ENCODE measurements around the gene NELFCD.
"Not testable (repeated sequence)": the region's sequence is repeated elsewhere in the genome, so short reads cannot be mapped to it uniquely, and the experiment has no call there.

NELFCD gene

DNA sequence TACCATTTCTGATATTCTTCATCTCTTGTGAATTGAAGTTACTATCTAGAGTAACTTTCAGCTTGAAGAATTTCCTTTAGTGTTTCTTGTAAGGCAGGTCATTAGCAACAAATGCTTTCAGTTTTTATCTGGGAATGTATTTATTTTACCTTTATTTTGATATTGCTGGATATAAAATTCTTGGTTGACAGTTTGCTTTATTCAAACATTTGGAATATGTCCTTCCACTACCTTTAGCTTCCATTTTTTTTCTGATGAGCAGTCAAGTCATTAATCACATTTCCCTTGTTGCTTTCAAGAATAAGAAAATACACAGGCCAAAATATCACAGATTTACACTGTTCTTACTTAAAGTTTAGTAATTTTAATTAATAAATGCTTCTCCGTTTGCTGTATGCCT, 5.7 kb upstream of the NELFCD start:
- DNase-seq, result no peak

DNA sequence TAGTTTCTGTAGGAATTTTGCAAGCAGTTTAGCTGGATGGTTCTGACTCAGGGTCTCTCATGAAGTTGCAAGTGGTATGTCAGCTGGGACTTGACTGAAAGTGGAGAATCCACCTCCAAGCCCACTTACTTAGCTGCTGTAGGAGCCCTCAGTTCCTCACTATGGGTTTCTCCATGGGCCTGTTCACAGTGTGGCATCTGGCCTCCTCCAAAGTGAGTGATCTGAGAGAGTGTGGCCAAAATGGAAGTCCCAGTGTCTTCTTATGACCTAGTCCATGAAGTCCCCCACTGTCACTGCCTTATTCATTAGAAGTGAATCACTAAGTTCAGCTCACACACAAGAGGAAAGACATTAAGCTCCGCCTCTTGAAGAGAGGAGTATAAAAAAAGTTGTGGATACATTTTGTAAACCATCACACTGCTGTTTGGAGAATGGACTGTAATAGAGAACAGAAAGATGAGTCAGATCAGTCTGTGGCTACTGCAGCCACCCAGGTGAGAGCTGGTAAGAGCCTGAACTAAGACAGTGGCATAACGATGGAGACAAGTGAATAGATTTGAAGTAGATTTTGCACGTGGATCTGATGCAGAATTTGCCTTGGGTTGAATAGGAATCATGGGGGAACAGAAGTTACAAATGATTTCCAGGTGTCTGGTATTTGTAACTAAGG, 4.9 kb upstream of the NELFCD start:
- no peak for DNase-seq

DNA sequence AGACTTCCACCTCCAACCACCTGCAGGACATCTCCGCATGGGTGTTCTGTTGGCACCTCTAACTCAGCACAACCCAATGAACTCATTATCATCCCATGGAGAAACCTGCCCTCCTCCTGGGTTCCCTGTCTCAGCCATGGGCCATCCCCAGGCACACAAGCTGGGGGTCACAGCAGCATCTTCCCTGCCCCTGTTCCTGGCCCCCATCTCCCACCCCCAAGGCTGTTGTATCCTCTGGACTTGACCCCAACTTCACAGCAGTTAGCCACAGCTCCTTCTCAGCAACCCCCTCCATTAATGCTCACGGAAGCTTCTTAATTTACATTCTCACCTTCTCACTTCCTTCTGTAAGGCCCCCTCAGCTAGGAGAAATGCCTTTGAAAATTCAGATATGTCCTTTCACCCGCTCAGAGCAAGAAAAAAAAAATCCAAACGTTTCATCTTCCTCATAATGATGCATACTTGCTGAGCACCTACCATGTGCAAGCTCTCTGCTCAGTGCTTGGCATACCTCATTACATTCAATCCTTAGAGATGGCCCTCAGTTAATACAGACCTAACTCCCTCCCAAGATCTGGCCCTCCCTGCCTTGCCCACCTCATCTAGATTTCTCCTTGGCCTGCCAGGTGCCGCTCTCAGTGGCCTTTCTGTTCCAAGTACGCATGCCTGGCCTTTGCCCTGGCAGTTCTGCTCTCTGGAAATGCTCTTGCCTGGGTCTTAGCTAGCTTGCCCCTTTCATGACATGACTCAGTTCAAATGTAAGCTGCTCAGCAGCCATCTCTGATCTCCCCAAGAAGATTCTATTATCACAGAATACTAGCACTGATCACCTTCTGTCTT, 2.5 kb upstream of the NELFCD start:
- DNase-seq, result no peak

DNA sequence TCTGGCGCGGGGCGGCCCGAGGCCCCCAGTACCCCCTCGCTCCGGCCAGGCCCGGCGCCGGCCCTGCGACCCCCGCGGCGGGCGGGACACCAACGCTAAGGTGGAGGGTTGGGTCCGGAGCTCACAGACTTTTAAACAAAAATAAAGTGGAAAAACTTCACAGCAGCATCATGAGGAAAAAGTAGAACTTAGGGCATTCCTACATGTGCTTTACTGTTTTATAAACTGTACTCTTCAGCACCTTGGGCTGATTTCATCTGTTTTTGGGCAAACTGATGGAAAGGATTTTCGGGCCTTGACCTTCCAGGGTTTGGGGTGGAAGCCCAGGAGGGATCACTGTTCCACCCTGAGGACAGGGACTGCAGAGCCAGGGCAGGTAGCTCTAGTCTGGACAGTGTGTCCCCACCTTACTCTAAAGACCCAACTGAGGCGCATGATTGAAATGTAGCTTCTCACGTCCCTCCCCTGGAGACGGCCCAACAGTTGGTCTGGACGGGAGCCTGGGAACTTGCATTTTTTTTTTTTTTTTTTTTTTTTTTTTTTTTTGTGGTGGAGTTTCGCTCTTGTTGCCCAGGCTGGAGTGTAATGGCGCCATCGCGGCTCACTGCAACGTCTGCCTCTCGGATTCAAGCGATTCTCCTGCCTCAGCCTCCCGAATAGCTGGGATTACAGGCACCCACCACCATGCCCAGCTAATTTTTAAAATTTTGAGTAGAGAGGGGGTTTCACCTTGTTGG, 740 bp downstream of the NELFCD start:
- DNase-seq, result peak; percentile 19

DNA sequence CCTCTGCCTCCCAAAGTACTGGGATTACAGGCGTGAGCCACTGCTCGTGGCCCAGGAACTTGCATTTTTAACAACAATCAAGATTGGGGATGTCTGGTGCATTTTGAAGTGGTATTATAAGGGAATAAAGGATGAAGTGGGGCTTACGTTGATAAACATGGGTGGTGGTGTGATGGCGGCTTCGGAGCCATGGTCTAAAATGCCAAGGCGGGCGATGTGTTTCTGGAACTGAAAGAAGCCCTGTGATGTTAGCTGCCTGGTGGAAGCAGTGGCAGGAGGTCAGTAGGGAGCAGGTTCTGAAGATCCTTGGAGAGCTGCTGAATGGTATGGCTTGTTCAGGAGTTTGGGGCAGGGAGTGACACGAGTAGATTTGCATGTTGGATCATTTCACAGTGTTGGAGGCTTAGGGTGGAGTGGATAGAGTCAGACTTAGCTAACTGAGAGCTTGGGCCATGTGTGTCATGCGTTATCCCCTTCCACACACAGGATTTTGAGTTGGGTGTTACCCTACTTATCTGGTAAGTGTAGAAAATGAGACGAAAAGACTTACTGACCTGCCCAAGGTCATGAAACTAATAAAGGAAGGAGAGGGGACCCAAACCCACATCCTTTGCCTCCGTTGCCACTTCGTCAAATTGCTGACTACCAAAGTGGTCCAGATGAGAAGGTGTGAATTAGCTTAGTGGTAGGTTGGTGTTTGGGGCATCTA, 1.5 kb downstream of the NELFCD start:
- DNase-seq, result peak; percentile 58

DNA sequence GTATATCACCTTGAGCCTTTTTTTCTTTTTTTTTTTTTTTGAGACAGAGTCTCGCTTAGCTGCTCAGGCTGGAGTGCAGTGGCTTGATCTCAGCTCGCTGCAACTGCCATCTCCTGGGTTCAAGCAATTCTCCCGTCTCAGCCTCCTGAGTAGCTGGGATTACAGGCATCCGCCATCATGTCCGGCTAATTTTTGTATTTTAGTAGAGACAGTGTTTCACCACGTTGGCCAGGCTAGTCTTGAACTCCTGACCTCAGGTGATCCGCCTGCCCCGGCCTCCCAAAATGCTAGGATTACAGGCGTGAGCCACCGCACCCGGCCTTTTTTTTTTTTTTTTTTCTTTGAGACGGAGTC, 2.0 kb downstream of the NELFCD start:
- not testable (repeated sequence) for DNase-seq

DNA sequence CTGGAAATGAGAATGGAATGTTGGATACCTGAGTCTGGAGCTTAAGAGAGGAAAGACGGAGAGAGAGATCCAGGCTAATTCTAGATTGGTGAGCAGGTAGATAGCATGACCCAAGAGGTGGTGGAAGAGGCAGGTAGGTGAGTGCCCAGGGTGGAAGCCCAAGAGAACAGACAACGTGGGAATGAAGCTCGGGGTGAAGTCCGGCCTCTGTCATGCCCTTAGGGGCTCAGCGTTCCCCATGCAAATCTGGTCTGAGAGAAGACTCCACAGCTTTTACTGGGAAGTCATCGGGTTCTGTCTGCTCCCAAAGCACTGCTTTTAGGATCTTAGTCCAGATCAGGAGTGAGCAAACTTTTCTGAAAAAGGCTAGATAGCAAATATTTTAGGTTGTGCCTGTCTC, 3.6 kb downstream of the NELFCD start:
- DNase-seq, result no peak

DNA sequence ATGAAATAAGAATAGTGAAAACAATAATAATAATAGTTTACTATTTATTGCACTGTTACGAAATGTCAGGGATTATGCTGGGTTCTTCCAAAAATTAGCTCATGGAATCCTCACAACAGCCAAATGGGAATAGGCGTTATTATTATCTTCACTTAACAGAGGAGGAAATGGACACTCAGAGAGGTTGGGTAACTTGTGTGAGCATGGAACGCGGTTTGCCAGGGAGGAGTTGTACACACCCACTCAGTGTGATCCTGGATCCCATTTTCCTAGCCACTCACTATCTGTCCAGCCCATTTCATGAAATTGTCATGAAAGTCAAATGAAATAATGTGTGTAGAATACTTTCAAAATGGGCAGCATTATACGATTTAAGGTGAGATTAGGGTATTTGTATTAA, 4.6 kb downstream of the NELFCD start:
- no peak for DNase-seq

DNA sequence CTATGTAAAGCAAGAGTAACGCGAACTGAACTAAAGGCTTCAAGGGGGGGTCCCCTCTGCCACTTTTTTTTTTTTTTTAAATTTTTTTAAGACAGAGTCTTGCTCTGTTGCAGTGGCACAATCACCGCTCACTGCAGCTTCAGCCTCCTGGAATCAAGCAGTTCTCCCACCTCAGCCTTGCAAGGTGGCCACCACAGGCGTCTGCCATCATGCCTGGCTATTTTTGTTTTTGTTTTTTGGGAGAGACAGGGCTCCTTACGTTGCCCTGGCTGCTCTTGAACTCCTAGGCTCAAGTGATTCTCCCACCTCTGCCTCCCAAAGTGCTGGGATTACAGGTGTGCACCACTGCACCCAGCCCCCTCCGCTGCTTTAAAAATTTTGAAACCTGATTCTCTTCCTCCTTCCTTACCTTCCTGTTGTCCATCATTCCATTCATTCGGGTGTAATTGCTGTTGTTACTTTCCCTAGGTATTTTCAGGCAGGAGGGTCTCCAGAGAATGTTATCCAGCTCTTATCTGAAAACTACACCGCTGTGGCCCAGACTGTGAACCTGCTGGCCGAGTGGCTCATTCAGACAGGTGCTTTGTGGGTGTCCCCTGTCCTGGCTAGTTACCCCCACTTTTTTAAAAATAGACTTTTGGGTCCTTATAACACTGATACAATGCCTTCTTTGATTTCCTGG, 5.4 kb downstream of the NELFCD start:
- no peak for DNase-seq

DNA sequence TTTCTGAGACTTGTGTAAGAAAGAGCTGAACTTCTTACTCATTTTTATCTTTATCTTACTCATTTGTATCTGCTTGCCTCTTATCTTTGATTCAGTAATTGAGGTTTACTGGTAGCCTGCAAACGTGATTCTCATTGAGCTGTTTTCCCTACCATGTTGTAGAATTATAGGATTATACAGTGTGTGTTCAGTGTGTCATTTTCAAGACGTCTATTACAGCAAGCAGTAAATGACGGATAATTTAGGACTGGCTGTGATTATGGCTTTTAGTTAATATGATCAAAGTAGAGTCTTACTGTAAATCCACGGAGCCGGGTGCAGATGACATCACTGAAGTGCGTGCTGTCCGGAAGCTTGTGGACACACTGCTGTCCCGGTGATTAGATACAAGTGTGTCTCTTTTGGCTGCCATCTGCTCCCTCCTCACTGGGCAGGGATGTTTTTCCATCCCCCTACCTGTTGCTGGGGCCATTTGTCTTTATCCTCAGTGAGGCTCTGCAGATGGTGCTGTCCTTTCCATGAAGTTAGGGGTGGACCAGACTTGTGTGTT, 6.0 kb downstream of the NELFCD start:
- DNase-seq, result no peak

DNA sequence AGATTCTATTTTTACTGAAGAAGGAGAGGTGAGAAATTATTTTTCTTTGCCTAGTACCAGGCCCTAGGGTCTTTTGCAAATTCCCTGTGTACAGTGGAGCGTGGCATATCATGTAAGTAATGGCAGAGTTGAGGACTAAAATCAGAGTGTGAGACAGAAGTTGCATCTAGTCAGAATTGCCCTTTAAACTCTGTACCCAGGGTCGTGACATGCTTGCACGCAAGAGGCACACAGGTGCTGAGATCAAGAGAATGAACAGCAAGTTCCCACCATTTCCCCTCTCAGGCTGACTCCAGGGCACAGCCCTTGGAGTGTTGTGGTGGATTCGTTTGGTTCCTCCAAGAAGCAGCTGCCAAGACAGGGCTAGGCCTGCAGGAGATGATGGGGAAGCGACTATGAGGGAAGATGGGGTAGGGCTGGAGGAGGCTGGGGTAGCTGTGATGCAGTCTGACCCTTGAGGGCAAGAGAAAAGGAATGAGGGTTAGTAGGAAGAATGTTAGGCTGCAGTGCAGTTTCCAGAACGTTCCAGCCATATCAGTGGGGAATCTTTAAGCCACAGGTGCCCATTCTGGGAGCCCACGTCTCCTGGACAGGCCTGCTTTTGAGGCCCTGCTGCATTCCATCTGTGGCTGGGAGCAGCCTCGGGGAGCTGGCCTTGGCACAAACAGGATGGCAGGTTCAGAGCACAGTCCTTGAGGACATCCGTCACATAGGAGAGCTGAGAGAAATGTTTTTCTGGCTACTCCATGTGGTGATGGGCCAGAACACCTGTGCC, 6.9 kb downstream of the NELFCD start:
- no peak for DNase-seq

DNA sequence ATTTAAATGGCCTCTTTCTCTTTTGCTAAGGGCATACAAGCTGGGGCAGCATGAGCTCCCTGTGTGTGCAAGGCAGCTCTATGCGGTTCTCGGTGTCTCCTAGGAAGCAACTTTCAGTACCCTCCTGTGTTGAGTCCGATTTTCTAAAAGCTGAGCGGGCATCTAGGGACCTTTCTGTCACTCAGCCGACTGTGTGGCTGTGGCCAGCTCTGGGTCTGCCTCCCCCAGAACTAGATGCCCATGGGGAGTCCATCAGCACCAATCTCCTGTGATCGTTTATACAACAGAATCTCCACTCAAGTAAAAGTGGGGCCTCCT, 7.5 kb downstream of the NELFCD start:
- no peak for DNase-seq

DNA sequence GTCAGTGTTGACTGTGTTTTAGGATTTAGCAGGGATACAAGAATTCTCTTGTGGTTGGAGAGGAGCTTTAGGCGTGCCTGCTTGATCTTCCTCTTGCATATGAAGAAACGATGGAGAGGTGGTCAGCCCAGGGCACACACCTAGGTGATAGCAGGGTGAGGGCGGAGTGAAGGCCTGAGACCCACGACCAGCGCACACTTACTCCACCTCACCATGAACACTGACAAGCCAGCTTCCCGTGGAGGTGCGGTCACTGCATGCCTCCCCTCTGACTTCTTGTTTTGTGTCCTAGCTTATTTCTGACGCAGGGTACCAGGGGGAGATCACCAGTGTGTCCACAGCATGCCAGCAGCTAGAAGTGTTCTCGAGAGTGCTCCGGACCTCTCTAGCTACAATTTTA, 8.1 kb downstream of the NELFCD start:
- DNase-seq, result no peak

DNA sequence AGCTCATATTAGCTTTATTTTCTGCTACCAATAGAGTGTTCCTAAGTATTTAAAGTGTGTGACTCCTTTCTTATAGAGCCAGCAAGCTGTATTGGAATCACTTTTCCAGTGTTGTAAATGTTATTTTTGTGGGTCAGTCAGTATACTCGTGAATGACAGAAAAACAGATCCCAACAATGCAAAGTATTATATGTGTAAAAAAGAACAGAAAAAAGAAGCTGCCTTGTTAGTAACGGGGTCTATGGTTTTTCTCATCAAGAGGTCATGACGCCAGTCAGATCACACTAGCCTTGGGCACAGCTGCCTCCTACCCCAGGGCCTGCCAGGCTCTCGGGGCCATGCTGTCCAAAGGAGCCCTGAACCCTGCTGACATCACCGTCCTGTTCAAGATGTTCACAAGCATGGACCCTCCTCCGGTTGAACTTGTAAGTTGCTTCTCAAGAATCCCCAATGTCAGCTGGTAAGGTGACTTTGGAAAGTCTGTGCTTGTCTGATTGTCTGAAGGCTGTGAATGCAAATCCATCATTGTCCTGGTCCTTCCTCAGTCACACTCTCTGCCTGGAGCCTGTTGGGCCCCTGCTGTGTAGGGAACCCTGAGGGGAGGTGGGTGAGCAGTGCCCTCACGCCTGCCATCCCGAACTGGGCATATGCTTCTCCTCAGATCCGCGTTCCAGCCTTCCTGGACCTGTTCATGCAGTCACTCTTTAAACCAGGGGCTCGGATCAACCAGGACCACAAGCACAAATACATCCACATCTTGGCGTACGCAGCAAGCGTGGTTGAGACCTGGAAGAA, 9.8 kb downstream of the NELFCD start:
- DNase-seq, result no peak

DNA sequence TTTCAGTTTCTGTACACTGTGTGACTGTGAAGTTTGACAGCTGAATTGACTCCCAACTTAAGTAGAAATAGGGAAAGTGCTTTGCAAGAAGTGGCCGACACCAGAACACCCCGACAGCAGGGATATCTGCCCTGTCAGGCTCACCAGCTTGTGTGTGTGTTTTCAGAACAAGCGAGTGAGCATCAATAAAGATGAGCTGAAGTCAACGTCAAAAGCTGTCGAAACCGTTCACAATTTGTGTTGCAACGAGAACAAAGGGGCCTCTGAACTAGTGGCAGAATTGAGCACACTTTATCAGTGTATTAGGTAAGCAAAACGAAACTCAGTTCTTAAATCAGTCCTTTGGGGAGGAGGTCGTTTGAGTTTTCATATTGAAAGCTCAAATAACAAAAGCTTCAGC, 10.7 kb downstream of the NELFCD start:
- no peak for DNase-seq

DNA sequence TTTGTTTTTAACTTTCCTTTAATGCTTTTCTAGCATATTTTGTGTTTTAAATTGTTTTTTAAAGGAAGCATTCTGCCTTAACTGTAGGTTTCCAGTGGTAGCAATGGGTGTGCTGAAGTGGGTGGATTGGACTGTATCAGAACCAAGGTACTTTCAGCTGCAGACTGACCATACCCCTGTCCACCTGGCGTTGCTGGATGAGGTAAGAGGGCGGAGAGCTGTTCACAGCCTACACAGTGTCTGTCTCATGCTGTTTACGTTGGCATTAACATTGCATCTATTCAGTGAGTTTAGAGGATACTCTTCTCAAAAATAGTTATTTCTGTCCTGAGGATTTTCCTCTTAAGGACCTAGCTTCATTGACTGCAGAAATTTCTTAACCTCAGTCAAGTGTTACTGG, 11.9 kb downstream of the NELFCD start:
- DNase-seq, result no peak

DNA sequence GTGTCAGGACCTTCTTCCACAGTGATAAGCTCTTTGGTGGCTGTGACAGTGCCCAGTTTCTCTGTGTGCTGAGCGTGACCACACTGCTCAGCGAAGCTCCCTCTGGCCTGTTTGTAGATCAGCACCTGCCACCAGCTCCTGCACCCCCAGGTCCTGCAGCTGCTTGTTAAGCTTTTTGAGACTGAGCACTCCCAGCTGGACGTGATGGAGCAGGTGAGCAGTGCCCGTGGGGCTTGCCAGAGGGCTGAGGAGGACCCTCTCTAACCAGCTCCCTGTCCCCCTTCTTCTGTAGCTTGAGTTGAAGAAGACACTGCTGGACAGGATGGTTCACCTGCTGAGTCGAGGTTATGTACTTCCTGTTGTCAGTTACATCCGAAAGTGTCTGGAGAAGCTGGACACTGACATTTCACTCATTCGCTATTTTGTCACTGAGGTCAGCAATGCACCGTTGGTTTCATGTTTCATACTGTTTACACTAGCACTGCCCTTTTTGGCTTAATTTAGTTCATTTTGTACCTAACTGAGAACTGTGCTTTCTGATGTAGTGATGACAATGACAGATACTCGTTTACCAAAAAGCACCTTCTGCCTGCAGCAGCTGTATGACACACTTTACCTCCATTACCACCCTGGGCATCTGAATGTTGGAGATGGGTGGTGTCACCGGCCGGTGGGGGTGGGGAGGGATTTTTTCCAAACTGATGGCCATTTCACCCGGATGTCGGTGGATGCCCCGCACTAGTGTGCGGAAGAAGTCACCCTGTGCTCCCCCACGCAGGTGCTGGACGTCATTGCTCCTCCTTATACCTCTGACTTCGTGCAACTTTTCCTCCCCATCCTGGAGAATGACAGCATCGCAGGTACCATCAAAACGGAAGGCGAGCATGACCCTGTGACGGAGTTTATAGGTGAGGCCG, 12.5 kb downstream of the NELFCD start:
- no peak for DNase-seq

DNA sequence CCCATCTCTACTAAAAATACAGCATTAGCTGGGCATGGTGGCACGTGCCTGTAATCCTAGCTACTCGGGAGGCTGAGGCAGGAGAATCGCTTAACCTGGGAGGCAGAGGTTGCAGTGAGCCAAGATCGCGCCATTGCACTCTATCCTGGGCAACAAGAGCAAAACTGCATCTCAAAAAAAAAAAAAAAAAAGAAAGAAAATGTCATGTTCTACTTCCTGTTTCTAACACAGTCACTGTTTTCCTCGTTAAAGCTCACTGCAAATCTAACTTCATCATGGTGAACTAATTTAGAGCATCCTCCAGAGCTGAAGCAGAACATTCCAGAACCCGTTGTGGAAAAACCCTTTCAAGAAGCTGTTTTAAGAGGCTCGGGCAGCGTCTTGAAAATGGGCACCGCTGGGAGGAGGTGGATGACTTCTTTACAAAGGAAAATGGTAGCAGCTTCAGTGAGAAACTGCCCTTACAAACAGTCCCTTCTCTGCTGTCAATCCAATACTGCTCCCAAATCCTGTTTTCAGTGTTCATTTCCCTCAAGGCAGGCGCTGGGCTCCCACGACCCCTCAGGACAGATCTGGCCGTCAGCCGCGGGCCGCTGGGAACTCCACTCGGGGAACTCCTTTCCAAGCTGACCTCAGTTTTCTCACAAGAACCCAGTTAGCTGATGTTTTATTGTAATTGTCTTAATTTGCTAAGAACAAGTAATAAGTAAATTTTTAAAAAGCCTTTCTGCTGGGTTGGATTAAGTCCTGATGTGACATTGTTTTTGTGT, 13.5 kb downstream of the NELFCD start:
- DNase-seq, result no peak
